ENCODE data around the gene IL4R. TPM values are rescaled to one million over a fixed set of nuclear protein-coding genes. Genes with fewer than 3 reads are reported as not detected.

IL4R gene
- total and polyA plus RNA-seq, 2 of the 8 experiments (the other 6 are each of a cell fraction or from before 2014, with no cell fraction given): 29.1 to 29.4 TPM

GRCh38 chr16:27389272-27389961 is 75.6 kb downstream of the IL4R start:
- no peak overlapping the region for H4K5ac ChIP-seq (ENCODE audit: insufficient read length, low read depth, low read length)
- no peak overlapping the region for H2BK12ac ChIP-seq (ENCODE audit: low read depth, low read length)
- H2BK15ac ChIP-seq (ENCODE audit: low read length): no peak overlapping the region
- no peak overlapping the region for H2BK5ac ChIP-seq (ENCODE audit: low read depth, low read length)
- H3K4me3 ChIP-seq (ENCODE audit: extremely low read depth in 1 of 4, insufficient read depth in 2 of 4, low read depth in 3 of 4, low read length in 4 of 4): no peak overlapping the region
- H2BK120ac ChIP-seq (replicated peaks; ENCODE audit: low read depth, low read length): no peak overlapping the region
- no peak overlapping the region for H3K18ac ChIP-seq (ENCODE audit: extremely low read depth, low read length)
- WGBS, 2 experiments (ENCODE audit: extremely low coverage in 1 of 2, insufficient coverage in 1 of 2, insufficient read length in 1 of 2, insufficient replicate concordance in 2 of 2, low coverage in 1 of 2, low lambda C conversion rate in 2 of 2, missing lambda C conversion rate in 1 of 2): 96% methylated on average over 8 of the region's 8 CpGs; no CpG with 5 or more reads in 1 of the 2 experiments
- no peak overlapping the region for H3K56ac ChIP-seq (replicated peaks; ENCODE audit: insufficient read length, low read depth, low read length)
- H3K9me3 ChIP-seq (ENCODE audit: insufficient read depth in 2 of 2, low read depth in 1 of 2, low read length in 1 of 2): peaks cover 0 to 3% of the 10 kb centered on the region in 2 experiments; a peak in 2 of 4 replicates
- TF ChIP-seq CTBP2 (IDR thresholded peaks at IDR 0.05; ENCODE audit: borderline replicate concordance, insufficient read depth, insufficient read length, low read length) (no peak), SP1 (IDR thresholded peaks at IDR 0.05; ENCODE audit: low read depth, low read length) (no peak), GTF2F1 (IDR thresholded peaks at IDR 0.05; ENCODE audit: borderline replicate concordance, low read depth, low read length) (no peak), TCF12 (IDR thresholded peaks at IDR 0.05; ENCODE audit: low read depth, low read length) (no peak), JUND (IDR thresholded peaks at IDR 0.05; ENCODE audit: low read length) (no peak), CHD1 (IDR thresholded peaks at IDR 0.05; ENCODE audit: low read depth, low read length) (no peak), RNF2 (IDR thresholded peaks at IDR 0.05; ENCODE audit: borderline replicate concordance, low read depth, low read length, missing control alignments, poor library complexity, severe bottlenecking) (no peak)
- no peak overlapping the region for H3K9ac ChIP-seq (replicated peaks in 1 of 4; ENCODE audit: extremely low read depth in 1 of 4, low read depth in 3 of 4, low read length in 3 of 4)
- H3K27me3 ChIP-seq (replicated peaks in 1 of 4; ENCODE audit: control insufficient read depth in 3 of 4, extremely low read depth in 1 of 4, insufficient read depth in 3 of 4, low read length in 3 of 4): no peaks in the 10 kb centered on the region
- POLR2A ChIA-PET (ENCODE audit: partially characterized antibody): no interaction called here
- DNase-seq (ENCODE audit: low read depth in 1 of 2, low spot score in 2 of 2) (no peak), FAIRE-seq (no peak)
- H3K79me2 ChIP-seq (ENCODE audit: control insufficient read depth in 1 of 2, insufficient read depth in 2 of 2, low read length in 2 of 2): no peaks in the 10 kb centered on the region
- H3K23me2 ChIP-seq (ENCODE audit: low read depth, low read length): no peaks in the 10 kb centered on the region
- H3K23ac ChIP-seq (ENCODE audit: insufficient read length): no peak overlapping the region
- H2BK20ac ChIP-seq (ENCODE audit: low read length): no peak overlapping the region
- H3K79me1 ChIP-seq (ENCODE audit: low read depth, low read length): no peaks in the 10 kb centered on the region
- no peak overlapping the region for H2AK5ac ChIP-seq (ENCODE audit: low read depth, low read length)
- no peak overlapping the region for H3K4me2 ChIP-seq (ENCODE audit: insufficient read depth in 1 of 2, low read depth in 2 of 2, low read length in 2 of 2)
- no peak overlapping the region for H3K4ac ChIP-seq (replicated peaks; ENCODE audit: insufficient read length, low read depth, low read length)
- no peaks in the 10 kb centered on the region for H4K20me1 ChIP-seq (replicated peaks in 1 of 2; ENCODE audit: control insufficient read depth in 1 of 2, insufficient read depth in 2 of 2, low read length in 2 of 2)
- no peaks in the 10 kb centered on the region for H3K4me1 ChIP-seq (replicated peaks in 1 of 4; ENCODE audit: control insufficient read depth in 3 of 4, insufficient read depth in 4 of 4, low read length in 3 of 4)
- H3K27ac ChIP-seq (ENCODE audit: low read depth, low read length): no peak overlapping the region
- H2AFZ ChIP-seq (ENCODE audit: low read length): no peak overlapping the region
- no peak overlapping the region for H3K14ac ChIP-seq (ENCODE audit: insufficient read length)
- no peaks in the 10 kb centered on the region for H3K36me3 ChIP-seq (ENCODE audit: control insufficient read depth in 2 of 4, insufficient read depth in 4 of 4, low read length in 3 of 4)
- no peak overlapping the region for H4K8ac ChIP-seq (ENCODE audit: extremely low read depth, insufficient read depth, low read length)
- H4K91ac ChIP-seq (replicated peaks; ENCODE audit: insufficient read length, low read length): no peak overlapping the region
- CTCF ChIA-PET (ENCODE audit: partially characterized antibody): no interaction called here

All from H1 (cell line).